HG03520 (cell line): Measurements from ENCODE around the gene TXNL4A.

Experiments used
- ATAC-seq: cut with Tn5 transposase; IDR thresholded peaks from one replicate; pipeline ENCODE4 v1.9.1; 2021; ENCODE audit warnings: mild to moderate bottlenecking, moderate library complexity; ENCODE audit not compliant: unreplicated experiment

TXNL4A gene

GRCh38 chr18:79937103-79937860 lies 51.1 kb downstream of the TXNL4A start:
- no peak for ATAC-seq

GRCh38 chr18:79936641-79937040 lies 51.7 kb downstream of the TXNL4A start:
- ATAC-seq, result no peak

GRCh38 chr18:79935925-79936324 lies 52.4 kb downstream of the TXNL4A start:
- no peak for ATAC-seq

- no peak for ATAC-seq
Observed at GRCh38 chr18:79935499-79935898, 52.9 kb downstream of the TXNL4A start.

- ATAC-seq, result no peak
Observed at GRCh38 chr18:79935098-79935480, 53.3 kb downstream of the TXNL4A start.

GRCh38 chr18:79934311-79935097 lies 53.9 kb downstream of the TXNL4A start:
- ATAC-seq, result no peak

- no peak for ATAC-seq
Observed at GRCh38 chr18:79933765-79934164, 54.6 kb downstream of the TXNL4A start.

GRCh38 chr18:79932907-79933306 lies 55.5 kb downstream of the TXNL4A start:
- ATAC-seq, result no peak

- no peak for ATAC-seq
Observed at GRCh38 chr18:79931475-79931874, 56.9 kb downstream of the TXNL4A start.

GRCh38 chr18:79930020-79930642 lies 58.2 kb downstream of the TXNL4A start:
- ATAC-seq, result no peak

- no peak for ATAC-seq
Observed at GRCh38 chr18:79928563-79928960, 59.8 kb downstream of the TXNL4A start.

GRCh38 chr18:79927607-79928562 lies 60.5 kb downstream of the TXNL4A start:
- ATAC-seq, result no peak

GRCh38 chr18:79926715-79927606 lies 61.4 kb downstream of the TXNL4A start:
- ATAC-seq, result no peak

GRCh38 chr18:79926306-79926705 lies 62.1 kb downstream of the TXNL4A start:
- ATAC-seq, result no peak

- no peak for ATAC-seq
Observed at GRCh38 chr18:79924814-79925731, 63.3 kb downstream of the TXNL4A start.

GRCh38 chr18:79923896-79924585 lies 64.3 kb downstream of the TXNL4A start:
- no peak for ATAC-seq

GRCh38 chr18:79922971-79923411 lies 65.4 kb downstream of the TXNL4A start:
- ATAC-seq, result no peak
